ENCODE measurements around the gene MLLT3.
A peak's percentile ranks its signal among the peaks of the same experiment; 100 is the strongest.

MLLT3 gene

GRCh38 chr9:20353931-20354652 lies 268.2 kb downstream of the MLLT3 start:
- no peak for DNase-seq (ENCODE audit: low read depth in 2 of 3, low spot score in 1 of 3)

DNA sequence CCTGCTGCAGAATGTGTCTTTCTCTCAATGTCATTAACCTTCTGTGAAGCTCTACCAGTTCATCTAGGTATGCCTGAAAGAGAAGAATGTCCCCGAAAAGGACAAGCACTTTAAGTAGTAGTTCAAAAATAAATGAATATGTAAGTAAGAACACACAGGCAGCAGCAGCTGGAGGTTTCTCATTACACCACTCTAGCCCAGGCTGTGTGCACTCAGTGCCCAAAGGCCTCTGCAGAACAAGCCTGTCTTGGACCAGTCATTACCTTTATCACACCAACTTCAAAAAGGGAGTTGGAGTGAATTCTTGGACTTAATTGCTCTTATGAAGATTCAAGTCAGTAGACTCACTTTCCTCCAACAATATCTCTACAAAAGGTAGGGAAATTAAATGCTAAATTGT lies 268.8 kb downstream of the MLLT3 start:
- DNase-seq (ENCODE audit: low read depth in 2 of 3, low spot score in 1 of 3) = no peak

GRCh38 chr9:20352591-20352990 lies 269.7 kb downstream of the MLLT3 start:
- no peak for DNase-seq (ENCODE audit: low read depth in 2 of 3, low spot score in 1 of 3)

DNA sequence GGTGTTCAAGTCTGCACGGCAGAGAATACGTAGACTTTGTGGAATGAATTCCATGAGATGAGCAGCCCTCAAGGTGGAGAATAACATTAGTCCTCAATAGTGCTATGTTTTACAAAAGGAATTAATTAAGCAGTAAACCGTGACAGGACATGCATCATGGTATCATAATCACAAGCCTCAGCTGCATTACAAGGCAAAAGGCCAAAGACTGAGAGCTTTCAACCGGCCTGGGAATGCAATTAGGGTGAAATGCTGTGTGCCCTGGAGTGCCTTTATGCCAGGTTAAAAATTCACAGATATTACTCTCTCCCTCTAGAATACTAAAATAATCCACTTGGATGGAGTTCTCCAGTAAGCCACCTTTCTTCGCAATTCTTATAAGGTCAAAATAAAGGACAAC lies 270.6 kb downstream of the MLLT3 start:
- DNase-seq (ENCODE audit: low read depth in 2 of 3, low spot score in 1 of 3) = no peak

DNA sequence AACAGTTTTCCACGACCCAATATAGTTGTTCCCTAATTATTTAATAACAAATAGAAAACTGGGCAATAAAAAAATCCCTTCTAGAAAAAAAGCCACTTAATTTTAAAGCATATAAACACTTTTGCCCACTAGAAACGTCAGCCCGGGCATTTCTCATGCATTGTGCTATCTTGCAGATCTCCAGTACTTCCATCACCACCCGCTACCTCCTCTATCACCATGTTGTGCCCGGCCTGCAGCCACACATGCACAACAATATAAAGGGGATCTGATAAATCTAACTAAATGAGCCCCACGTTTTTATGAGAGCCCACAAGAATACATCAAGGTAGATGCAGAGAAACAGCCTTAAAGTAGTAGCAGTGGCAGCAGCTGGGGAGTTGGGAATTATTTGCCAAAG lies 272.7 kb downstream of the MLLT3 start:
- no peak for DNase-seq (ENCODE audit: low read depth in 2 of 3, low spot score in 1 of 3)

DNA sequence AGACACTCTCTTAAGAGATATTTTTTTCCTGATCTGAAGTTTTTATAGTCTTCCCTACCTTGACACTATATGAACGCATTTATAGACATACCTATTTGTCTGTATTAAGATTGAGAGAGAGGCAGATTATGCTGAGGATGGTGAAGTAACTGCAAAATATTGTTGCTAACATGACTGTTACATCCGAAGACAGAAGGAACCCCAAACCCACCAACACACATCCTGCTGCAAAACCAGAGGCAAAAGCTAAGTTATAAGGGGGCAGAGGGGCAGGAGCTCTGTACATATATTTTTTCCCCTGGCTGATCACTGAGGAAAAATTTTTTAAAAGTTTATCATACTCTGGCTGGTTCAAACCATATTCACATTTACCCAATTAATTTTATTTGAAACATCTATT lies 279.0 kb downstream of the MLLT3 start:
- DNase-seq (ENCODE audit: low read depth in 2 of 3, low spot score in 1 of 3) = no peak

DNA sequence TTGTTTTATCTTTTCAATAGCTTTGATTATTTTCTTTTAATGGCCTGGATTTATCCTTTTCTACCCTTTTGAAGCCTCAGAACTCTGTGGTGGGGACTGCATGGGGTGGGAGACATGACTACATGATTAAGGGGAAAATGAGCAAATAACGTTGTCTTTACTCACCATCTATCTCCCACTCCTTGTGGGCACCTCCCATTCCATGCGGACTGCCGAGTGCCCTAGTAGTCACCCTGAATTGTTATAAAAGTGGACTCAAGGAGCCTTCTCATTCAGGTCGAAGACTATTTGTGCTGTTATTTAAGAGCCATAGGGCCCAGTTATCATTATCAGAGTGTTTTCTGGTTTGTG lies 281.8 kb downstream of the MLLT3 start:
- DNase-seq (ENCODE audit: low read depth in 2 of 3, low spot score in 1 of 3) = no peak

DNA sequence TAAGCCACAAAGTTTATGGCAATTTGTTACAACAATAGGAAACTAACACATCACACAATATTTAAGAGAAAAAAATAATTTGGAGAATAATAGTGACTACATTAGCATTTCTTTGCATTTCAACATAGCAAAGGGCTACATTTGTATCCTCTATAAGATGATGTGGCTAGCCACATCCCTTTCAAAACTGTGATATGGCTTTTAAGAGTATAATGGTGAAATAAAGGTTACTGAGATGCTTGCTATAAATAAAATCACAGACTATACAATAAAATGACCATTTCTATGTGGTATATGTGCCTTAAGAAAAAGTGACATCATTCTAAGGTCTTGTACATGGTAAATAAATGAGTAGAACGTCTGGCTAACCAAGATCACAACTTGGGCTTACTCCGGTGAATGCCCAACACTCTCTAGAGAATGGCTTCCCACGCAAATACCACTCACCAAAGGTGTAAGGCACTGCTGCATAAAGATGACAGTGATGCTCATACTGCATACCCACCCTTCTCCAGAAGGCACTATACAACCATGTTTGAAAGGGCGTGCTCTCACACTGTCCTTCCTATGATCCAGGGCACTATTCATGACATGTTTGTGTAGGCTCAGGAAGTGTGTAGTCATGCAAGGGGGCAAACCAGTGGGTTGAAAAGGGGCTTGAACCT lies 286.5 kb downstream of the MLLT3 start:
- DNase-seq (ENCODE audit: low read depth in 2 of 3, low spot score in 1 of 3) = no peak

- no peak for DNase-seq (ENCODE audit: low read depth in 2 of 3, low spot score in 1 of 3)
These were observed 288.3 kb downstream of the MLLT3 start for GRCh38 chr9:20333991-20334390.

DNA sequence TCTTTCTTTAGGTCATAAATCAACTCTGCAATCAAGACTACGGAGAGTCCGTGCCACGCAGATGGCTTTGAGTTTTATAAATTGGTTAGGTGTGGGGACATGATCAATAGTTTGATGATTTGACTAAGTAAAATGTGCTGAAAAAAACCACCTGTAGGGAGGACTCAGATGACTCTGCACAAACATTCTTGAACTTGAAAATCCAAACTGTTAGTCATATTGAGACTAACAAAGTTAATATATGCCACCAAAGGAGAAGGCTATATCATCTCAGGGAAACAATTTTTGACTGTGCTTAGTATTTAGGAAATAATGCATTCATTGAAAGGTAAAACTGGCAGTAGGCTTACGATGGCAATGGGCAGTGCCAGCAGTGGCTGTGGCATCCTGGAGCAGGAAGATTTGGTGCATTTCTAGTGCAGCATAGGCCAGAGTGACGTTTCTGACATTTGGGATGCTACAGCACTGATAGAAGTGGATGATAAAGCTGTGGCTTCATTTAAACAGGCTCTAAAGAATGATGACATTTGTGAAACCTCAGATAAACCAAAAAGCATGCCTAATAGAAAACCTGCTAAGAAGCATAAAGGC lies 291.1 kb downstream of the MLLT3 start:
- DNase-seq (ENCODE audit: low read depth in 2 of 3, low spot score in 1 of 3) = no peak

- DNase-seq (ENCODE audit: low read depth in 2 of 3, low spot score in 1 of 3) = no peak
These were observed 291.6 kb downstream of the MLLT3 start for GRCh38 chr9:20330688-20331087.

DNA sequence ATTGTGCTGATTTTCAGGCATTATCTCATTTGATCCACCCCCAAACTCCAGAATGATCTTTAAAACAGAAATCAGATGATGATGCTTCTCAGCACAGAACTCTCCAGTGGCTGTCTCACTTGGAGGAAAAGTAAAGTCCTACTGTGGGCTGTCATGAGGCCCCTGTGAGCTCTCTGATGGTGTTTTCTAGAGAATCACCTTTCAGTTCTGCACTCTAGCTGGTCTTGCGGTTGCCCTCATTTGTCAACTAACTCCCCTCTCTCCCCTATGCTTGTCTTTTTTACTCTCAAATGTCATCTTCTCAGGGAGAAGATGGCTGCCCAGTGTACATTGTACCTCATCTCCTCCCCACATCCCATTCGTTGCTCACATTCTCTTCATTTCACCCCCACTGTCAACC lies 295.8 kb downstream of the MLLT3 start:
- no peak for DNase-seq (ENCODE audit: low read depth in 2 of 3, low spot score in 1 of 3)

DNA sequence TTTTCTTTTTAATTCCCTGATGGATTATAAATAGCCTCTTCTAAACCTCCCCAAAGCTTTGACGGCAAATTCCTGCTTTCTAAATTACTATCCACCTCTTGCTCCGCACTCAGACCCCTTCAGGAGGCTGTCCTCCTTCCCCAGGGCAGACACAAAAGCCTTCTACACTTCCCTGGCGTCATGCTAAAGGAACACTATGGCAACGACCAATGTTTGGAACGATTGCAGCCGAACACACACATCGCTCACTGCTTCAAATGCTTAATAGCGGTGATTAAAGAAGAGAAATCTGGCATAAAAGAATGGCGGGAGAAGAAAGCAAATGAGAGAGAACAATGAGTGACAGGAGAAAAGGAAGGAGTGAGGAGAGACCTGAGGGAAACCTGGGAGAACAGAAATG lies 297.3 kb downstream of the MLLT3 start:
- no peak for DNase-seq (ENCODE audit: low read depth in 2 of 3, low spot score in 1 of 3)

GRCh38 chr9:20322212-20322611 lies 300.1 kb downstream of the MLLT3 start:
- no peak for DNase-seq (ENCODE audit: low read depth in 2 of 3, low spot score in 1 of 3)

- peak in 1 of 3 donors; percentile 8 for DNase-seq (ENCODE audit: low read depth in 2 of 3, low spot score in 1 of 3)
These were observed 300.7 kb downstream of the MLLT3 start for GRCh38 chr9:20321423-20322082.

GRCh38 chr9:20320921-20321320 lies 301.4 kb downstream of the MLLT3 start:
- no peak for DNase-seq (ENCODE audit: low read depth in 2 of 3, low spot score in 1 of 3)

DNA sequence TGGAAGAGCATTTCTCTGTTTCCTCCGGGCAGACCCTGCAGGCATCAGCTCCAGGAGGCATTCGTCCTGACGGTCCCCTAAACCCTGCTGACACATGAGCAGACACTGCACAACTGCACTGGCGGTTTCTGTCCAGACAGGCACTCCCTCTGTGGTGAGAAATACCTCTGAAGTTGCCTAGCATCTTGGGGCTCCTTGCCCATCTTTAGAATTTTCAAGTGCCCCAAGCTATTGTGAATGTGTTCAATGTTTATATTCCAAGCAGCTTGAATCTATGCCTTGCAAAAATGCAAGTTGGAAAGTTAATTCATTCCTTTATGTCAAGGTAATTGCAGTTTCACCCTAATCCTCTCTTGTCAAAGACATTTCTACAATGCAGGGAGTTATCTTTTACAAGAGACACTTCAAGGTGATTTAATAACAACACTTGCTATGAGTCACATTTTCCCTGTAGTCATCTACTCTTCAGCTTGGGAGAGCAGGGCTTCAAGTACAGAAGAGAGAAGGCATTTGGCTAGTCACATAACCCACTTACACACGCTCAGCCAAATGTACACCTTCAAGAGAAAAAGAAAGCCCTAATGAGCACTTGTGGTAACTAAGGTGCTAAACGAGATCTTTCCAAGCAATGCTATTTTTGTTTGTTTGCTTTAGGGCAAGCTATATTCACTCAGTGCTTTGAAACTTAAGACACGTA lies 302.5 kb downstream of the MLLT3 start:
- DNase-seq (ENCODE audit: low read depth in 2 of 3, low spot score in 1 of 3) = no peak

DNA sequence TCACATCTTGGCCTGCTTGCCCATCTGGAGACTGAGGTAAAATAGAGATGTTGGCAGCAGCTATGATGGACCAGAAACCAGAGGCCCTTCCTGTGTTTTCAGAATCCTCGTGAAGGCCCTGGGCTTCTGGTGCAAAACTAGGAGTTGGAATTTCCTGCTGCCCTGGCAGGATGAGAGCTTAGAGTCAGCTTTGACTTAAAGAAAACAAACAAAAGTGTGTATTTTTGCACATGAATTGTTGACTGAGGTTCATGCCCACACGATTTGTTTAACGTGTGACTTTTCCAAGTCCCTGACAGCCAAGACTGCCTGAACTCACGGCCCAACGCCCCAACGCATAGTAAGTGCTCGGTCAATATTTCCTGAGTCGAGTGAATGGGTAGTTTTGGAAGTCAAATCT lies 303.1 kb downstream of the MLLT3 start:
- DNase-seq (ENCODE audit: low read depth in 2 of 3, low spot score in 1 of 3) = no peak

- DNase-seq (ENCODE audit: low read depth in 2 of 3, low spot score in 1 of 3) = no peak
These were observed 304.6 kb downstream of the MLLT3 start for GRCh38 chr9:20317701-20318100.

GRCh38 chr9:20316372-20316771 lies 305.9 kb downstream of the MLLT3 start:
- no peak for DNase-seq (ENCODE audit: low read depth in 2 of 3, low spot score in 1 of 3)

GRCh38 chr9:20315677-20316076 lies 306.6 kb downstream of the MLLT3 start:
- no peak for DNase-seq (ENCODE audit: low read depth in 2 of 3, low spot score in 1 of 3)

DNA sequence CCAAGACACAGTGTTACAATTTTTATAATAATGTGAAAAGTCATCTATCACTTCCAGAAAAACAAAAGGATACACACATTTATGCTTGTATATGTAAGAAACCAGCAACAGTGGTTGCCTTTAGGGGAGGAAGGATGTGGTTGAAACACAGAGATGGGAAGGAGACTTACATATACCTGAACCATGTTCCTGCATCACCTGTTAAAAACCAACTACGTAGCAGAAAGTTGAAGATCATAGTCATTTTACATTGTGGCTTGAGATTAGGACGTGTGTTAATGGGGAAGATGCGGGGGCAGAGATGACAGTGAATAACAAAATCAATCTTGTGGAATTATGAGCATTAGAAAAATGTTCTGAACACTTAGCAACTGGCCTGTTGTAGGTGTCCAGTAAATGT lies 307.3 kb downstream of the MLLT3 start:
- no peak for DNase-seq (ENCODE audit: low read depth in 2 of 3, low spot score in 1 of 3)
